HG03196 (cell line): ENCODE measurements around the gene KDM6B.

ENCODE experiments used
- ATAC-seq: cut with Tn5 transposase; IDR thresholded peaks from one replicate; pipeline ENCODE4 v1.9.1; 2021; ENCODE audit not compliant: unreplicated experiment

The KDM6B gene

GRCh38 chr17:7840875-7841274, 6.9 kb downstream of the KDM6B start:
- no peak for ATAC-seq

- ATAC-seq, result peak; percentile 19
Measured at GRCh38 chr17:7841396-7841914, 7.4 kb downstream of the KDM6B start.

GRCh38 chr17:7841915-7842379, 7.9 kb downstream of the KDM6B start:
- peak; percentile 20 for ATAC-seq

GRCh38 chr17:7842380-7843256, 8.6 kb downstream of the KDM6B start:
- peak; percentile 28 for ATAC-seq

- ATAC-seq, result no peak
Measured at GRCh38 chr17:7843257-7843535, 9.2 kb downstream of the KDM6B start.

- peak; percentile 24 for ATAC-seq
Measured at GRCh38 chr17:7843536-7844291, 9.7 kb downstream of the KDM6B start.

GRCh38 chr17:7844292-7845154, 10.5 kb downstream of the KDM6B start:
- peak; percentile 42 for ATAC-seq

GRCh38 chr17:7845359-7846062, 11.5 kb downstream of the KDM6B start:
- no peak for ATAC-seq

GRCh38 chr17:7846063-7846735, 12.2 kb downstream of the KDM6B start:
- ATAC-seq, result no peak

- ATAC-seq, result no peak
Measured at GRCh38 chr17:7846765-7847661, 13.0 kb downstream of the KDM6B start.

GRCh38 chr17:7848131-7848579, 14.1 kb downstream of the KDM6B start:
- no peak for ATAC-seq

GRCh38 chr17:7848739-7849129, 14.7 kb downstream of the KDM6B start:
- ATAC-seq, result no peak

- ATAC-seq, result no peak
Measured at GRCh38 chr17:7849130-7849750, 15.2 kb downstream of the KDM6B start.

- no peak for ATAC-seq
Measured at GRCh38 chr17:7849751-7850504, 15.9 kb downstream of the KDM6B start.

GRCh38 chr17:7850701-7851437, 16.9 kb downstream of the KDM6B start:
- no peak for ATAC-seq

GRCh38 chr17:7851438-7852261, 17.6 kb downstream of the KDM6B start:
- peak; percentile 49 for ATAC-seq
